DMS 273 treated with DMSO at 0.1 percent for 48 hours (cell line): Measurements from ENCODE around the gene AP4M1.
"Not testable (repeated sequence)": the region's sequence is repeated elsewhere in the genome, so short reads cannot be mapped to it uniquely, and the experiment has no call there.

Experiments used
- DNase-seq: peaks from one replicate; lab custom pipeline; 2025; lab: John Stamatoyannopoulos, UW

The AP4M1 gene

DNA sequence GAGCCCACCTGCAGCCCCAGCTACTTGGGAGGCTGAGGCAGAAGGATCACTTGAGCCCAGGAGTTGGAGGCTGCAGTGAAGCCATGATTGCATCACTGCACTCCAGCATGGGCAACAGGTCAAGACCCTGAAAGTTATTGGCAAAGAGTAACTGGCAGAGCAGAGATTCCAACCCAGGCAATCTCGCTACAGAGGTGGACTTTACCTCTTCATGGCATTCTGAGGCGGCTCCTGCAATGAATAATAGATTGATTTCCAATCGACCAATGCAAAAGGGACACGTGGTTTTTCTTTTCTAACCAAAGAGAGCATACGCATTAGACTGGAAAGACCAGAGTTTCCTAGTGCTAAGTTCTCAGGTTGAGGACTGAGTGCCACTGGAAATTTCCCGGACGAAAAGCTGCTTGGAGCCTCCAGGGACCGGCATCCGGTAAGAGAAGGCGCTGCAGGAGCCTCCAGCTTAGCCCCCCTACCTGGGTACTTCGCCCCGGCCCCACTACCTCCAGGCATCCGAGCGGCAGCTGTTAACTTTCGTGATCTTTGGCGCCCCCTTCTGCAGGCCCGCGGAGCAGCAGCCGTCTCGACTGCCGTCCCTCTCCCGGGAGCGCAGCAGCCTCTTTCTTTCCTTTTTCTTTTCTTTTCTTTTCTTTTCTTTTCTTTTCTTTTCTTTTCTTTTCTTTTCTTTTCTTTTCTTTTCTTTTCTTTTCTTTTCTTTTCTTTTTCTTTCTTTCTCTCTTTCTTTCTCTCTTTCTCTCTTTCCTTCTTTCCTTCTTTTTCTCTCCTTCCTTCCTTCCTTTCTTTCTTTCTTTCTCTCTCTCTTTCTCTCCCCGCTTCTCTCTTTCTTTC lies 29.4 kb downstream of the AP4M1 start:
- peak; percentile 18 for DNase-seq

- DNase-seq = no peak
Measured at GRCh38 chr7:100132126-100132525, 30.7 kb downstream of the AP4M1 start.

DNA sequence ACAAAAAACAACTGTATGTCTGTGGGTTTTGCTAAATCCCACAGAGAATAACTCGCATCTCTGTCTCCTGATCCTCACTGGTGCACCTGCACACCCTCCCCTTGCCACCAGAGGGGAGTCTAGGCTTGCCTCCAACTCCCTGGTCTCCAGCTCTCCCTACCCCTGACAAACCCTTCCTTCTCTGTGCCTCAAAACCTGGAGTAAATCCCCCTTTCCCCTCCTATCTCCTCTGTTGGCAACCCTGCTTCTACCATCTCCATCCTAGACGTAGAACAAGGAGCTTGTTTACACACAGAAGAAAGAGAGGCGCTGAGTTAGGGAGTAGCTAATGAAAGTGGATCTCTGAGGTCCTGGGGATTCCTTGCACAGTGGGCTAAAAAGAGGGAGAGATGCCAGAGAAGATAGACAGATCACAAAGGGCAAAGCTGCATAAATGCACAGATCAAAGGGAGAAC lies 31.3 kb downstream of the AP4M1 start:
- peak; percentile 62 for DNase-seq

GRCh38 chr7:100137851-100138760 lies 36.7 kb downstream of the AP4M1 start:
- no peak for DNase-seq

GRCh38 chr7:100141555-100141949 lies 40.1 kb downstream of the AP4M1 start:
- DNase-seq = no peak

GRCh38 chr7:100142461-100142860 lies 41.0 kb downstream of the AP4M1 start:
- DNase-seq = no peak

- not testable (repeated sequence) for DNase-seq
Measured at GRCh38 chr7:100146350-100146749, 44.9 kb downstream of the AP4M1 start.

- no peak for DNase-seq
Measured at GRCh38 chr7:100147278-100147677, 45.8 kb downstream of the AP4M1 start.

- DNase-seq = no peak
Measured at GRCh38 chr7:100148225-100148558, 46.7 kb downstream of the AP4M1 start.

DNA sequence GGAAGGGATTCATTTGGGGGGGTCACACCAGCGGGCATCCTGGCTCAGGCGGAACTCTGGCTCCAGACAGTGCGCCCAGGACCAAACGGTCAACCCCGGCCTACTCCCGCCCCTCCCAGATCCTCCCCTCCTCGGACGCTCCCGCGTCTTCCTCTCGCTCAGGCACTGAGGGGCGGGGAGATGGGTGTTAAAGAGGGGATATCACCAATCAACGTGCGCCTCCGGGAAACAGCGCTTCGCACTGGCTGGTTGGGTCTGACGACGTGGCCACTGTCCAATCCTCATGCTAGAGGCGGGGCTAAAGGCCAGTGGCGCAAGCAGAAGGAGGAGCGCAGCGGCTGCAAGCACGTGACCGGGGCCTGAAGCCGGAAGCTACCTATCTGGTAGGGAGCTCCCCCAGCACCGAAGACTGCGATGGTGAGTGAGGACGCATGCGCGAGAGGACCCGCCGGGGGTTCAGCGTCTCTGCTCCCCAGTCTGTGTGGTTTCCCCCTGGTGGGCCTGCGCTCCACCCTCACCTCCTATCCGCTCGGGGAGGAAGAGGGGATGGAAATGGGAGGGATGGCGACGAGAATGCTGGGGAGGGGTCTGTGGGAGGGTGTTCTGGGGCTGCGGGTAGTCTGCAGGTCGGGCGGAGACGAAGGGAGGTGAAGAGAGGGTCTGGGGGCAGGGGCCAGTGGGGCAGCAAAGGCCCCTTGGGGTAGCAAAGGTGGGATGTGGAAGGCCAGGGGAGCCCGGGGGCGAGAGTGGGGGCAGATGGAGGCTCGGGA lies 47.3 kb downstream of the AP4M1 start, which contains the start of gene LAMTOR4:
Gene LAMTOR4, plus strand, starts transcription at position 360 of the 770 bp plus-strand sequence. Its CDS starts 55 bp downstream, at position 415.
- DNase-seq = peak; percentile 99

DNA sequence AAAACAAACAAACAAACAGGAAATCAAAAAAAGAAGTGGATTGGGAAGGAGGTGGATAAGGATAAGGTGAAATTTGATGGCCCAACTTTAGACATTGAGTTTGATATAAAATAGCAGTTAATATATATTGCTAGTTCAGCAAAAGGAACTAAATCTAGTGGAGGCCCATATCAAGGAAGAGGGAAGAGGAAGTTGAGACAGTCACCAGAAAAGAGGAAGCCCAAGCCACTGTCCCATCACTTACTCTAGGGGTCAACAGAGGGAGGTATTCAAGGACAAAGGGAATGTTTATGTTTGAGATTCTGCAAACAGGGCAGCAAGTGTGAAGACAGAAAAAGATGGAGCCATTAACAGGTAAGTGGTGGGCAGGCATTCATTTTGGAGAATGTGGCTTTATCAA lies 51.0 kb downstream of the AP4M1 start:
- DNase-seq = no peak

GRCh38 chr7:100152937-100153666 lies 51.7 kb downstream of the AP4M1 start:
- DNase-seq = no peak

- DNase-seq = no peak
Measured at GRCh38 chr7:100153708-100154535, 52.5 kb downstream of the AP4M1 start.

DNA sequence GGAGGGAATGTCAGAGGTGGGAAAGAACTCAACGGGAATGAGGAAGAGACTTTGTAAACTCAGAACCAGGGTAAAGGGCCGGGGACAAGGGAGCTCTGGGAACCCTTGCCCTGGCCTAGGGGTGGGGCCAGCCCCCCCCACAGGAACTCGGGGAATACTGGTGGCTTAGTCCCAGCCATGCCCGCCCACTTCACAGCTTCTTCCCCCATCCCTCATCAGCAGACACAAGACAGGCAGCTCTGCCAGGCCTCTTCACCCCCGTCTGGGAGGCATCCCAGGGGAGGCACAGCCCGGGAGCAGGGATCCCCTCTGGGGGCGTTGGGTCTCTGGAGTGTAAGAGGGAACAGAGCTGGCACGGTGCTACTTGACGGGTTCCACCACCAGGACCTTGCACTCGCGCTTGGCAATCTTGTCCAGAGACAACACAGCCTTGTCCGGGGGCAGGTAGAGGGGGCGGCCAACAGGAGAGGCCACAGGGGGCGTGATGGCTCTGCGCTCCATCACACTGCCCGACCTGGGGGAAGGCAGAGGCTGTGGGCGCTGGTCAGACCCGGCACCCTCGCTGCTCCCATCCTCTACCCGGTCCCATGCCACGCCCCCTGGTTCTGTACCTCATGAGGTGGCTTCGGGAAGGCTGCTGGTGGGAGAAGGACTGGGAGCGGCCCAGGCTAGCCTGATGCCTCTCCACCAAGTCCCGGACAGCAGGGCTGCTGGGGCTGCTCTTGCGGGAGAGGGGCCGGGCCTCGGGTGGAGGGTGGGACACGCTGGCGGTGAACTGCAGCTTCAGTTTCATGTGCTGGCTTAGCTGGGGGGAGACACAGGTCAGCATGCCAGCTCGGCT lies 53.4 kb downstream of the AP4M1 start:
- no peak for DNase-seq

- no peak for DNase-seq
Measured at GRCh38 chr7:100155553-100156317, 54.3 kb downstream of the AP4M1 start.

- no peak for DNase-seq
Measured at GRCh38 chr7:100156331-100157068, 55.1 kb downstream of the AP4M1 start.

DNA sequence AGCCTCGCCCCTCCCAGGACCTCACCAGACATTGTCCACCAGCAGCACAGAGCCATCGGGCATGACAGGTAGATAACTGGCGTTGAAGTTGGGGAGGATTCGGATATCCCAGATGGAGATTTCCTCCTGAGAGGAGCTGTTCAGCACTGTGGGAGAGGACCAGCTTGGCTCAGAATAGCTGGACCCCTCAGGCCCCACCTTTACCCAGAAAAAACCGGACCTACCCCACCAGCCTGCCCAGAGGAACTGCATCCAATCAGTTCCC lies 55.6 kb downstream of the AP4M1 start:
- no peak for DNase-seq
